HG03060 (cell line): Measurements from ENCODE around the gene CD40.

Source experiments
- ATAC-seq: cut with Tn5 transposase; IDR thresholded peaks from one replicate; pipeline ENCODE4 v1.9.1; 2021; ENCODE audit warnings: low read depth, moderate number of reproducible peaks; ENCODE audit not compliant: unreplicated experiment

CD40 gene

GRCh38 chr20:46142124-46142523, 24.0 kb downstream of the CD40 start:
- no peak for ATAC-seq

- no peak for ATAC-seq
Measured at GRCh38 chr20:46144432-46145025, 26.4 kb downstream of the CD40 start.

GRCh38 chr20:46145713-46146112, 27.6 kb downstream of the CD40 start:
- ATAC-seq, result no peak

GRCh38 chr20:46148313-46149208, 30.4 kb downstream of the CD40 start:
- ATAC-seq, result no peak

- no peak for ATAC-seq
Measured at GRCh38 chr20:46150943-46151342, 32.8 kb downstream of the CD40 start.

- ATAC-seq, result no peak
Measured at GRCh38 chr20:46151936-46152335, 33.8 kb downstream of the CD40 start.

- ATAC-seq, result no peak
Measured at GRCh38 chr20:46152824-46153586, 34.9 kb downstream of the CD40 start.

GRCh38 chr20:46154305-46154704, 36.2 kb downstream of the CD40 start:
- no peak for ATAC-seq

- no peak for ATAC-seq
Measured at GRCh38 chr20:46154796-46155195, 36.7 kb downstream of the CD40 start.

- no peak for ATAC-seq
Measured at GRCh38 chr20:46156065-46156464, 38.0 kb downstream of the CD40 start.

GRCh38 chr20:46157076-46157592, 39.0 kb downstream of the CD40 start:
- ATAC-seq, result no peak

GRCh38 chr20:46157625-46158024, 39.5 kb downstream of the CD40 start:
- ATAC-seq, result no peak

- no peak for ATAC-seq
Measured at GRCh38 chr20:46158476-46158987, 40.4 kb downstream of the CD40 start.

GRCh38 chr20:46159101-46159897, 41.2 kb downstream of the CD40 start:
- no peak for ATAC-seq

GRCh38 chr20:46160661-46161060, 42.5 kb downstream of the CD40 start:
- ATAC-seq, result no peak

GRCh38 chr20:46161921-46162320, 43.8 kb downstream of the CD40 start:
- no peak for ATAC-seq

GRCh38 chr20:46164254-46164653, 46.1 kb downstream of the CD40 start:
- ATAC-seq, result no peak

- no peak for ATAC-seq
Measured at GRCh38 chr20:46167080-46167479, 49.0 kb downstream of the CD40 start.

GRCh38 chr20:46168438-46168837, 50.3 kb downstream of the CD40 start:
- ATAC-seq, result no peak
